DMS 273 (cell line): ENCODE measurements around the gene PTK6.
"Not testable (repeated sequence)": the region's sequence is repeated elsewhere in the genome, so short reads cannot be mapped to it uniquely, and the experiment has no call there.

ENCODE experiments used
- DNase-seq: peaks from one replicate; lab custom pipeline; 2025; ENCODE audit not compliant: unreplicated experiment; lab: John Stamatoyannopoulos, UW

Gene PTK6

DNA sequence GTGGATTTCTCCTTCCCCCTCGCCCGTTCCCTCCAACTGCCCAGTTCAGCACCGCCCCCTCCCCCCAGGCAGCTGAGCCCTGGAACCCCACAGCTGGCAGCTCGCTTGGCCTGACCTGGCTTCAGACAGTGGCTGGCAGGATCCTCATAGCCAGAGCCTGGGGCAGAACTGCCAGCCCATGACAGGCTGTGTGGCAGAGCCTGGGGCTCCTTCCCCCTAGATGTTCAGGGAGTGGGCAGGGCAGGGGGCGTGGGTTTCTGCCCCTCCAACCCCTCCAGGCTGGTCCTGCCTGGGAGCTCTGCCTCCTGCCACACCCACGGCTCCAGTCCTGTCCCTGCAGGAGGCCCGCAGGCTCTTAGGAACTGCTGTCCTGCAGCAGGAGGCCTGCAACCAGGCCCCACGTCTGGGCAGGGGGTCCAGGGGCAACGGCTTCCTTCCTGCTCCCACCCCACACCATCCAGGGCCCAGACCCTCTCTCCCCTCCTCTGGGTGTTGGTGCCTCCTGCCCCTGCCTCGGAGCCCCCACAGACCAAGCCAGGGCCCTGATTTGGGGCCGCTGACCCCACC is 55.1 kb downstream of the PTK6 start:
- peak; percentile 60 for DNase-seq

DNA sequence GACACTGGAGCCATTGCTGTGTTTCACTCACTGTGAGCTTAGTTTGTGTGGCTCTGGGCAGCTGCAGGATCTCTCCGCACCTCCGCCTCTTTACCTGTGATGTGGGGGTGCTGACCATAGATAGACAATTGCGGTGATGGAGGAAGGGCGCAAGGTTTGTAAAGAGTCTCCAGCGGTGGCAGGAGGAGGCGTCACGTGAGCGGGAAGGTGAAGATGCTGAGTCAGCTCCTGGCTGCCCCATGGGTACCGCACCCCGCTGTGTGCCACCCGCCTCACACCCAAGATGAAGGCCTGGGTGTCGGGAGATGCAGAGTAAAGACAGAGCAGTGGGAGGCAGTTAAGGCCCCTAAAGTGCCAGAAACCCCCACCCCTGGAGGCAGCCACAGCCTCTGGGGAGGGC is 55.7 kb downstream of the PTK6 start:
- DNase-seq, result no peak

DNA sequence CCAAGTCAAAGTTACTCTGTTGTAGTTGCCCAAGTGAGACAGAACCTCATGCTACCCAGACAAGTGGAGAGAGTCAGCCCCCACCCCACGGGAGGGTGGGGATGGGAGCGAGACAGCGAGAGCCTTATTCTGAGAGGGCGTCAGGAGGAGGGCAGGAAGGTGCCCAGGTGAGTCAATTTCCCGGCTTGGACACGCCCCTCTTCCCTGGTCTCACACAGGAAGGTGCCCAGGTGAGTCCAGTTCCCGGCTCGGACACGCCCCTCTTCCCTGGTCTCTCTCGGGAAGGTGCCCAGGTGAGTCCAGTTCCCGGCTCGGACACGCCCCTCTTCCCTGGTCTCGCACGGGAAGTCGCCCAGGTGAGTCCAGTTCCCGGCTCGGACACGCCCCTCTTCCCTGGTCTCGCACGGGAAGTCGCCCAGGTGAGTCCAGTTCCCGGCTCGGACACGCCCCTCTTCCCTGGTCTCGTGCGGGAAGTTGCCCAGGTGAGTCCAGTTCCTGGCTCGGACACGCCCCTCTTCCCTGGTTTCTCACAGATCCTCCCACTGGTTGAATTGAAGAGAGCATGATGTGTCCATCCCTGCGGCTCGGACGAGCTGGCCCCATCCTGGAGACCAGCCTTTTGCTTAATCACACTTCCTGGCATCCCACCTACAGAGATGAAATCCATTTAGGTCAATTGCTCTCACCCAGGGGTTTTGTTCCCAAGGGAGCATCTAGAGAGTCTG is 57.3 kb downstream of the PTK6 start:
- not testable (repeated sequence) for DNase-seq

GRCh38 chr20:63478346-63479302 is 58.6 kb downstream of the PTK6 start:
- no peak for DNase-seq
